Stimulated activated CD4-positive, alpha-beta T cell treated with anti-CD3 and anti-CD28 coated beads, Interleukin-12 subunit alpha, Interleukin-12 subunit beta, amount 100 ng/mL, for 48 hours (primary cell): ENCODE results near the gene PRDX1.
A peak's percentile ranks its signal among the peaks of the same experiment; 100 is the strongest.
"Not testable (repeated sequence)": the region's sequence is repeated elsewhere in the genome, so short reads cannot be mapped to it uniquely, and the experiment has no call there.

ENCODE experiments used
- DNase-seq, 3 donors: peaks; one replicate each; pipeline ENCODE4 v3.0.0-alpha.2; 2020; ENCODE audit warnings: low read depth in 2 of 3, low spot score in 1 of 3

Gene PRDX1

DNA sequence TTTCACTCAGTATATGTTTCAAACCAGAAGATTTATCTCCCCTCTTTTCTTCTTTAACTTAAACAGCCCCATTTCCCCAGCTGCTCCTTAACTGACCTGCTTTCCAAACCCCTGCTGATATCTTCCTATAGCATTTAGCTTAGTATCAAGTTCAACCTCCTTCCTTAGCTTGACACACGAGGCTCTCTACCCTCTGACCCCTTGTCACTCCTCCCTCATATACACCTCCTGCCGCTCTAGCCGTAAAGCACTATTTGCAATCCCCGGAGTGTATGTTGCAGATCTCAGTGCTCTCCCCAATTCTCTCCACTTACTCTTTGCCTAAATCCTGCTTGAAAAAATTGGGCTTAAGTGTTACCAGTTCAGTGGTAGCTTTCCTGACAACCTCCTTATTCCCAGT is 15.2 kb upstream of the PRDX1 start:
- DNase-seq: no peak

DNA sequence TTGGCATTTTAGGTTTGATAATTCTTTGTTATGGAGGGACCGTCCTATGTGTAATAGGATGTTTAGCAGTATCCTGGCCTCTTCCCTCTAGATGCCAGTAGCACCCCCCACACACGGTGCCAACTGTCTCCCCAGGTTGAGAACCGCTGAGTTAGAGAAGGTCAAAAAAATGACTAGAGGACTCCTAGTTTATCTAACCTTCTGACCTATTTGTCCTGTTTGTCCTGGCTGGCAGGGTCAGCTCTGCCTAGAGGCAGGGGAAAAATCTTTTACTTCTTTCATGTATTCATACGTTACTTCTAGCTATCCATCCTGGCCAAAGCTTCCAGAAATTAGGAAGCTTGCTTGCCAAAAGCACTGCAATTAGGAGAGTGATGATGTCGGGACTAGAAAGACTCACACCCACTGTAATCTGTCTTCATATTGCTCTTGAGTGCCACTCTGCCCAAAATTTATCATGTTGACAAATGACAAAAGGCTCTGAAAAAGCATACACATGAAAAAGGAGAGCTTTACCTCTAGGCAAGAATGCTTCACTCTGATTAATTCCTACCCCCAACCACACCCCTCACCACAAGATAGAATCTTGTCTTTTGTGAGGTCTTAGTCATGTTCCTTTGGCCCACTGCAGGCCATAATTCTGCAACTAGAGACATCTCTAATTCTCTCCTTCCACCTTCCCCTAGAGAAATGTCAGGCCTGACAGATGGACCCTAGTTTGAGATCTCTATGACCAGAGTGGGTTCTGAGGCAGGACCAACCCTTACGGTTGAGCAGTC is 14.5 kb upstream of the PRDX1 start:
- no peak for DNase-seq

DNA sequence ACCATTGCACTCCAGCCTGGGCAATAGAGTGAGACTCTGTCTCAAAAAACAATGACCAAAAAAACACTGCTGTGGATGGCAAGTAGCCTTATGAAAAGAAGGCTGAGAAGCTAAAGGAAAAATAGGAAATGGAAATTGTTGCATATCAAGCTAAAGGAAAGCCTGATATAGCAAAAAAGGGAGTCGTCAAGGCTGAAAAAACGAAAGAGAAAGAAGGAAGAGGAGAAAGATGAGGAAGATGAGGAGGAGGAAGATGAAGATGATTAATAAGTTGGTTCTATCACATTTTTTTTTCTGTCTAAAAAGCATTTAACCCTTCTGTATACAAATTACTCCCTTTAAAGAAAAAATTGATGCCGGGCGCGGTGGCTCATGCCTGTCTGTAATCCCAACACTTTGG is 10.2 kb upstream of the PRDX1 start:
- no peak for DNase-seq

DNA sequence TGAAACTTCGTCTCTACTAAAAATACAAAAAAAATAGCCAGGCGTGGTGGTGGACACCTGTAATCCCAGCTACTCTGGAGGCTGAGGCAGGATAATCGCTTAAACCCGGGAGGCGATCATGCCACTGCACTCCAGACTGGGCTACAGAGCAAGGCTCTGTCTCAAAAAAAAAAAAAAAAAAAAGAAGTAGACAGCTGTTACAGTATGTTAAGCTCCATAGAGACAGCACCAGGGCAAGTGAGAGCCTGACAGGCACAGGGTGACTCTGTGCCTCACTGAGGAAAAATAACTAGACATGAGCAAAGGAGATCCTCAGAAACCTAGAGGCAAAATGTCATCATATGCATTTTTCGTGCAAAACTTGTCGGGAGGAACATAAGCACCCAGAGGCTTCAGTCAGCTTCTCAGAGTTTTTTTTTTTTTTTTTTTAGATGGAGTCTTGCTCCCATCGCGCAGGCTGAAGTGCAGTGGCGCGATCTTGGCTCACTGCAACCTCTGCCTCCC is 9.0 kb upstream of the PRDX1 start:
- DNase-seq: no peak

DNA sequence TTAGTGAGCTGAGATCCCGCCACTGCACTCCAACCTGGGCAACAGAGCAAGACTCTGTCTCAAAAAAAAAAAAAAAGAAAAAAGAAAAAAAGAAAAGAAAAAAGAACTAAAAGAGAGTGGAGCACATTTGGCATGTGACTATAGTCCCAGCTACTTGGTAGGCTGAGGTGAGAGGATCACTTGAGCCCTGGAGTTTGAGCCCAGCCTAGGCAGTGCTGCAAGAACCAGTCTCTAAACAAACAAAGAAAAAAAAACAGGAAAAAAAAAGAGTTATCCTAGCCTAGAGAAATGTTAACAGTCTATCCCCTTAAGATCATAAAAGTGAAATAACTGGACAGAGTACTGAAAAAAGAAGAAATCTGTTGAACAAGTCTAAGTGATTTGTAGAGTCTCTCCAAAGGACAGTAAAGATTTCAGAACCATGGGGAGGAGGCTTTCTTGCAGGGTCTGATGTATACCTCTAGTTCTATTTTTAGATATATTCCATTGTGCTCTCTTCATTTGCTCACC is 4.5 kb upstream of the PRDX1 start:
- DNase-seq: no peak

DNA sequence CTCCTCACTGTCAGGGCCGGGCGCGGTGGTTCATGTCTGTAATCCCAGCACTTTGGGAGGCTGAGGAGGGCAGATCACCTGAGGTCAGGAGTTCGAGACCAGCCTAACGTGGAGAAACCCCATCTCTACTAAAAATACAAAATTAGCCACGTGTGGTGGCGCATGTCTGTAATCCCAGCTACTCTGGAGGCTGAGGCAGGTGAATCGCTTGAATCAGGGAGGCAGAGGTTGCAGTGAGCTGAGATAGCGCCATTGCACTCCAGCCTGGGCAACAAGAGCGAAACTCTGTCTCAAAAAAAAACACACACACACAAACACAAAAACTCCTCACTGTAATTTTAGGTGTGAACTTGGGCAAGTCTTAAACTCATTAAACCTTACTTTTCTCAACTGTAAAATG is 2.3 kb upstream of the PRDX1 start:
- not testable (repeated sequence) for DNase-seq

DNA sequence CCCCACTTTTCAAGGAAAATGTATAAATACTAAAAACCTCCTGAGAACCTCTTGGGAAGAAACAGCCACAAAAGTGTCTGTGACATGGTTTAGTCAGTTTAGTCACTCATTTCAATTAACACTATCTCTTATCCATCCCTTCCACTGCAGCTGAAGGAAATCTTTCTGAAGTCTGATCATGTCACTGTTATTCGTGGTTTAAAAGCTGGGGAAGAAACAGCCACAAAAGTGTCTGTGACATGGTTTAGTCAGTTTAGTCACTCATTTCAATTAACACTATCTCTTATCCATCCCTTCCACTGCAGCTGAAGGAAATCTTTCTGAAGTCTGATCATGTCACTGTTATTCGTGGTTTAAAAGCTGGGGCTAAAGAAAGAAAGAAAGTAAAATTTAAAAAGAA is 1.8 kb upstream of the PRDX1 start:
- DNase-seq: not testable (repeated sequence)

DNA sequence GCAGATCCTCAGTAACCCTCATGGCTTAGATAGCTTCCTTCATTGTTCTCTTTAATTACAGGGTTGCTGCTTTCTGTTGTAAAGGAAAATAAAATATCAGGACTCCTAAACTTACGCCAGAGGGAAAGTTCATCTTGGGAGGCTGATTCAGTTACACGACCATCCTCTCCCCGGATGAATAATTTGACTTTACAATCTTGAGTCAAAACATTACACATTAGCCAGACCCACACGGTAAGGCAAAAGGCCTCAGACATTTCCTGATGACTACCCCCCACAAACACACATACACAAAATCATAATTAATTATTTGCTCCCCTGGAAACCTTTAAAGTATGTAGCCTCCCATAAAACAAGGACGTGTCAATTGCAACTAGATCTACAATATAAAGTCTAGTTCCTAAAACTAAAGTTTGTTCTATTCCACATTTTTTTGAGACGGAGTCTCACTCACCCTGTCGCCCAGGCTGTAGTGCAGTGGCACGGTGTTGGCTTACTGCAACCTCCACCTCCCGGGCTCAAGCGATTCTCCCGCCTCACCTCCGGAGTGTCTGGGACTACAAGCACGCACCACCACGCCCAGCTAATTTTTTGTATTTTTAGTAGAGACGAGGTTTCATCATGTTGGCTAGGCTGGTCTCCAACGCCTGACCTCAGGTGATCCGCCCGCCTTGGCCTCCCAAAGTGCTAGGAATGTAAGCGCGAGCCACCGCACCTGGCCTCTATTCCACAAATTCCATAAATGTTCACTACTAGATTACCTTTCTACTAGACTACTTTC is 830 bp upstream of the PRDX1 start:
- DNase-seq: no peak

DNA sequence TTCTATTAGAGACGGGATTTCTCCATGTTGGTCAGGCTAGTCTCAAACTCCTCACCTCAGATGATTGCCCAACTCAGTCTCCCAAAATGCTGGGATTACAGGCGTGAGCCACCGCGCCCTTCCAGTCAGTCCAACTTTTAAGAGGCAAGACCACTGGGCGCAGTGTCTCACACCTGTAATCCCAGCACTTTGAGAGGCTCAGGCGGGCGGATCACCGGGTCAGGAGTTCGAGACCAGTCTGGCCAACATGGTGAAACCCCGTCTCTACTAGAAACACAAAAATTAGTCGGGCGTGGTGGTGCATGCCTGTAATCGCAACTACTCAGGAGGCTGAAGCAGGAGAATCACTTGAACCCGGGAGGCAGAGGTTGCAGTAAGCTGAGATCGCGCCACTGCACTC is 1.9 kb downstream of the PRDX1 start:
- DNase-seq: not testable (repeated sequence)

DNA sequence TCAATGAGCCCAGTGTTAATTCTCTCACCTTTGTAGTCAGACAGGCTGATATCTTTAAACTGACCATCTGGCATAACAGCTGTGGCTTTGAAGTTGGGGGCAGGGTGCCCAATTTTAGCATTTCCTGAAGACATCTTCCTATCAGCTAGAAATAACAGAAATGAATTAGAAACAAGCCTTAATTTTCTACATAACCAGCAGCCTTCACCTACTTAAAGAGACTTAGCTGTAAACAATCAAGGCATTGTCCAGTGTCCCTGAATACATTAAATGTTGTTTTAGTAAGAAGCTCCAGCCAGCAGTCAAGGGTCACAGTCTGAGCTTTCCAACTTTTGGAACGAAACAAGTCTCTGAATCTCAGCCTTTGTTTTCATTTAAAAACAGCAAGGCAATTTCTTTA is 2.8 kb downstream of the PRDX1 start:
- DNase-seq: no peak

DNA sequence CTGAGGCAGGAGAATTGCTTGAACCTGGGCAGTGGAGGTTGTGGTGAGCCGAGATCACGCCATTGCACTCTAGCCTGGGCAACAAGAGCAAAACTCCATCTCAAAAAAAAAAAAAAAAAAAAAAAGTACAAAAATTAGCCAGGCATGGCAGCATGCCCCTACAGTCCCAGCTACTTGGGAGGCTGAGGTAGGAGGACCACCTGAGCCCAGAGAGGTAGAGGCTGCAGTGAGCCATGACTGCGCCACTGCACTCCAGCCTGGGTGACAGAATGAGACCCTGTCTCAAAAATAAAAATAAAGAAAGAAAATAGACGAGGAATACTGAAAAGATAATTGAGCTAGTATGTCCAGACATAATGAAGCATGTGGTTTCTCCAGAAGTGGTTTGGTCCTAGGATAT is 3.3 kb downstream of the PRDX1 start:
- not testable (repeated sequence) for DNase-seq

DNA sequence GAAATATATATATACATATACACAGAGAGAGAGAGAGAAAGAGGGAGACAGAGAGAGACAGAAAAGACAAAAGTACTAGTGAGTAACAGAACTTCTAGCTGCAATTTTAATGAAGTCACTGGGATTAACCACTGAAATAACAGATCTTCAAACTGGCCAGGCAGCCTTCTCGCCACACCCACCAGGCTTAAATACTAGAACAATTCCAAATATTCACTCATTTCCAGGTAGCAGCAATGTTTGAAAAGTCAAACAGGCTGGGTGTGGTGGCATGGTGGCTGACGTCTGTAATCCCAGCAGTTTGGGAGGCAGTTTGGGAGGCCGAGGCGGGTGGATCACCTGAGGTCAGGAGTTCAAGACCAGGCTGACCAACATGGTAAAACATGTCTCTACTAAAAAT is 5.2 kb downstream of the PRDX1 start:
- DNase-seq: no peak

DNA sequence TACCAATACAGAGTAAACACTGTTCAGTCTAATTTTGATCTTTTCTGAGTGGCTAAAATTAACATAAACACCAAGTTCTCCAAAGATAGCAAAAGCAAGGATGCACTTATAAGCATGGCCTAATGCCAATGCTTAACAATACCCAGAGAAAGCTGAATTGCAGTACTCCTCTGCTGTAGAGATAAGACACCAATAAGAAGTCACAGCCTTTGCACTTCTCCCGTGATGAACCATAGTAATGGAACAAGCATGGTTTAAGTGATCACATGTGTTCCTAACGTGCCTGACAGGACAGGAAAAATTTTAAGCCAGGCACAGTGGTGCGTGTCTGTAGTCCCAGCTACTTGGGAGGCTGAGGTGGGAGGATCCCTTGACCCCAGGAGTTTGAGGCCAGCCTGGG is 5.6 kb downstream of the PRDX1 start:
- DNase-seq: no peak

DNA sequence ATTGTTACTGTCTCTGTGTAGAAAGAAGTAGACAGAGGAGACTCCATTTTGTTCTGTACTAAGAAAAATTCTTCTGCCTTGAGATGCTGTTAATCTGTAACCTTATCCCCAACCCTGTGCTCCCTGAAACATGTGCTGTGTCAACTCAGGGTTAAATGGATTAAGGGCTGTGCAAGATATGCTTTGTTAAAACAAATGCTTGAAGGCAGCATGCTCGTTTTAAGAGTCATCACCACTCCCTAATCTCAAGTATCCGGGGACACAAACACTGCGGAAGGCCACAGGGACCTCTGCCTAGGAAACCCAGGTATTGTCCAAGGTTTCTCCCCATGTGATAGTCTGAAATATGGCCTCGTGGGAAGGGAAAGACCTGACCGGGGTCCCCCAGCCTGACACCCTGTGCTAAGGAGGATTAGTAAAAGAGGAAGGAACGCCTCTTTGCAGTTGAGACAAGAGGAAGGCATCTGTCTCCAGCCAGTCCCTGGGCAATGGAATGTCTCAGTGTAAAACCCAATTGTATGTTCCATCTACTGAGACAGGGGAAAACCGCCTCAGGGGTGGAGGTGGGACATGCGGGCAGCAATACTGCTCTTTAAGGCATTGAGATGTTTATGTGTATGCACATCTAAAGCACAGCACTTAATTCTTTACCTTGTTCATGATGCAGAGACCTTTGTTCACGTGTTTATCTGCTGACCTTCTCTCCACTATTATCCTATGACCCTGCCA is 8.0 kb downstream of the PRDX1 start:
- not testable (repeated sequence) for DNase-seq

DNA sequence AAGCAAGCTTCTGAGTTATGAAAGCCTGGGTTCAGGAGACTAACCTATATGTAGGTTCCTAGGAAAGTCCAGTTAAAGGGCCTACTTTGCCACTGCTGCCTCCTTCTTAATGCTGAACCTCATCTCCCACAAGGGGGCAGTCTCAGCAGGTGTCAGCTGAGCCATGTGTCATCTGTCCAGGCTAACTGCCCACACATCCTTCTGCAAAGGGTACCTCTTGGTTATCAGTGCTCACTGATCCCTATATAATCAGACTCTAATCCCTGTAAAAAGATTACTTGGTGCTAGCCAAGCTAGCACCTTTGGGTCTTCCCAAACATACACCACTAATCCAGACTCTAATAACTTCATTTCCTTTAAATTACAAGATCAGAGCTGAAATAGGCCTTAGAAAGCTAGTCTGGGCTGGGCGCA is 9.0 kb downstream of the PRDX1 start:
- peak in 2 of 3 donors; percentile 49 to 62 for DNase-seq

DNA sequence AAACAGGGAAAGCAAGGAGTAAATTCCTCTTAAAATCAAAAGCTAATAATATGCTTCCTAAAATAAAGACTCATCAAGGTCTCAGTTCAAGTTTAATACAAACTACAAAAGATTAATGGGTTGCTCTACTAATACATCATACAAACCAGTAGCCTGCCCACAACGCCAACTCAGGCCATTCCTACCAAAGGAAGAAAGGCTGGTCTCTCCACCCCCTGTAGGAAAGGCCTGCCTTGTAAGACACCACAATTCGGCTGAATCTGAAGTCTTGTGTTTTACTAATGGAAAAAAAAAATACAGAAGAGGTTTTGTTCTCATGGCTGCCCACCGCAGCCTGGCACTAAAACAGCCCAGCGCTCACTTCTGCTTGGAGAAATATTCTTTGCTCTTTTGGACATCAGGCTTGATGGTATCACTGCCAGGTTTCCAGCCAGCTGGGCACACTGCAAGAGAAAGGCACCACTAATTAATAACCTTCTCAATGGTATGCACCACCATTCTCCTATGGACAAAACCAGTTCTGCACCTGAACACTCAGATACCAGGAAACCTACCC is 10.6 kb downstream of the PRDX1 start:
- no peak for DNase-seq

DNA sequence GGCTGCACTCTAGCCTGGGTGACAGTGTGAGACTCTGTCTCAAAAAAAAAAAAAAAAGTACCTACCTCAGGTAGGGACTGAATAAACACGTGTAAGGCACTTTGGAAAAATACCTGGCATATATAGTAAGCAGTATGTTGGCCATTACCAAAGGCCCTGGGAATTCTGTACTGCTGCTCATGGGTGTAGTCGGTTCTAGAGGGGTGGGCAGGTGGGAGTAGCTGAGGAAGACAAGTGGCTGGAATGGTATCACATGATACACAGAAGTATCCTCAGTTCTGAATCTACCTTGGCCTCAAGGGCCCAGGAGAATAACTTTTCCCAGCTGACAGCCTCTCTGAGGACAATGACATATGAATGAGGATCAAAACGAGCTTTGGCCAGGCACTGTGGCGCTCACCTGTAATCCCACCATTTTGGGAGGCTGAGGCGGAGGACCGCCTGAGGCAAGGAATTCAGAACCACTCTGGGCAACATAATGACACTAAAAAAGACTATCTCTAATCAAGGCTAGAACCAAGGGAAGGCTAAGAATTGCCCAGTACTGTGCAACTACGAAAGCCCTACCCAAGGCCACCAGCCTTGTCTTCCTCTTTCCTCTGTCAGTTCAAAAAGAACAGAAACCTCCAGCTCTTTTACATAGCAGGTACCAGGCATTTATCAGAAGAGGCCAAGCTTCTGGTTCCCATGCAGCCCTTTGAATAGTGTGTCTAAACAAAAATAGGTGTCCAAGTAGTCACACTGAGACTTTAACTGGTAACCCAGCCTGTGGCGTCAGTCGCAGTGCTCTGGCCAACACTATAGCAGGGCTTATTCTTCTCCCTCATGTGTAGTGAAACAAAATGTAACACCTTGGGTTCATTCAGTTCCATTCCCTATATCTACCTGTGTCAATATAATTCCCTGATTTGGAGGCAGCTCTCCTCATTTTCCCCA is 11.4 kb downstream of the PRDX1 start:
- no peak for DNase-seq

DNA sequence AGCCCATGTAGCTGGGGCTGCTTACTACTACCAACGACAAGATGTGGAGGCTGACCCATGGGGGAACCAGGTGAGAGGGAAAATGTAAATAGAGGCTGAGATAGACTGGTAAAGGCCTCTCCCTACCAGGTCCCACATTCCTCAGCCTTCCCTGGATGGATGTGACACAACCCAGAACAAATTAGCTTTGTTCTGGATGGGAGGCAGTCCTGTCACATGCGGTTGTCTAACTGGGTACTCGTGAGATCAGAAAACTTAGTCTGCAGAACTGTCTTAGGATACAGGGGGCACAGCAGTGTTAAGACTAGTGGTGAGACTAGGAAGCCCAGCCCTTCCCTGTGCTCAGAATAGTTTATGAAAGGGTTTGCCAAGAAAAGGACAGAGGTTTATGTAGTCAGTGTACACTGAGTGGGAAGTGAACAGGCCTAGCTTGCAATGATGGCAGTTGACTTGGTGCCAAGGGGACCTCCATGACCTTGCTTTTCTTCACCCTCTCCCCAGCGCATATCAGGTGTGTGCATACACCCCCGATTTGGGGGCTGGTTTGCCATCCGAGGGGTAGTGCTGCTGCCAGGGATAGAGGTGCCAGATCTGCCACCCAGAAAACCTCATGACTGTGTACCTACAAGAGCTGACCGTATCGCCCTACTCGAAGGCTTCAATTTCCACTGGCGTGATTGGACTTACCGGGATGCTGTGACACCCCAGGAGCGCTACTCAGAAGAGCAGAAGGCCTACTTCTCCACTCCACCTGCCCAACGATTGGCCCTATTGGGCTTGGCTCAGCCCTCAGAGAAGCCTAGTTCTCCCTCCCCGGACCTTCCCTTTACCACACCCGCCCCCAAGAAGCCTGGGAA is 13.2 kb downstream of the PRDX1 start:
- DNase-seq: no peak

DNA sequence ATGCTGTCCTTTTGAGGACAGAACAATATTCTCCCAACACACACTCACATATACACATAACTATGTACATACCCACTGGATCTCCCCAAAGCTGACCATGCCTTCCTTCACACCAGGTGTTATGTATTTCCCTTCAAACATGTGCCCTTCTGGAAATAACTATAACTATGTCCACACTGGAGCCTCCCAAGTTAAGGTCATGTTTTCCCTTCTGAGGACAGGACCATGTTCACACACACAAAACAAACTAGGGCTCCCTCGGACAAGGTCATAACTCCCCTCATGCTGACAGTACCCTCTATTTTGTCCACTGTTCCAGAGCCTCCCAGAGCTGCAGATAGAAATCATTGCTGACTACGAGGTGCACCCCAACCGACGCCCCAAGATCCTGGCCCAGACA is 13.8 kb downstream of the PRDX1 start:
- no peak for DNase-seq
